GM12878 (cell line): ENCODE data around the gene KRTAP10-10. TPM values are rescaled to one million over a fixed set of nuclear protein-coding genes. Genes with fewer than 3 reads are reported as not detected.

ENCODE experiments used
- ATAC-seq: fragments of 200-7000 bp; cut with Tn5 transposase; 3 replicates; pipeline ENCODE4 v1.9.1; 2020; ENCODE audit warnings: mild to moderate bottlenecking, moderate library complexity
- BruUV-seq: library from RNA; stranded (reverse); fragments of 400-500 nt; replicated peaks from 2 replicates; lab custom pipeline; 2021; lab: Mats Ljungman, UMichigan
- CTCF ChIA-PET: fragments of 300-600 bp; sonication (Branson Sonifier 250); formaldehyde crosslinking; extraction: SDS; loops from one replicate; lab custom pipeline; 2021; ENCODE audit warnings: inconsistent platforms; lab: Yijun Ruan, JAX
- POLR2A ChIA-PET: fragments of 350-600 bp; formaldehyde crosslinking; extraction: SDS; loops from one replicate; lab custom pipeline; 2021; ENCODE audit warnings: inconsistent platforms; lab: Charles Lee
- RAD21 ChIA-PET: fragments of 300-600 bp; sonication (Branson Sonifier 250); formaldehyde crosslinking; loops from one replicate; lab custom pipeline; 2023; ENCODE audit warnings: antibody characterized with exemption; ENCODE audit not compliant: unreplicated experiment; lab: Charles Lee
- SMC1A ChIA-PET: fragments of 300-600 bp; sonication (Branson Sonifier 250); formaldehyde crosslinking; loops from one replicate; lab custom pipeline; 2023; ENCODE audit not compliant: unreplicated experiment, uncharacterized antibody; lab: Charles Lee
- DNase-seq: peaks from one replicate; pipeline ENCODE4 v3.0.0-alpha.2; 2011; ENCODE audit warnings: low read depth, low spot score
- FAIRE-seq: peaks from 3 replicates; lab custom pipeline; 2011; peaks lifted over from hg19 to GRCh38; lab: Jason Lieb, UNC
- H2AFZ ChIP-seq: 2 replicates; pipeline ENCODE4 v1.6.0; 2011; ENCODE audit warnings: low read depth, low read length, control low read depth; ENCODE audit not compliant: control insufficient read depth
- H3K27ac ChIP-seq: 2 replicates; pipeline ENCODE4 v1.5.1; 2011; ENCODE audit warnings: control low read depth; ENCODE audit not compliant: control insufficient read depth, insufficient read depth
- H3K27me3 ChIP-seq, 2 experiments: replicated peaks in 1 of 2; 2 replicates each; pipeline versions ENCODE4 v1.6.0 to v1.6.1; 2011; ENCODE audit warnings: low read length in 1 of 2; ENCODE audit not compliant: control insufficient read depth in 2 of 2, insufficient read depth in 2 of 2
- H3K36me3 ChIP-seq, 2 experiments: 2 replicates each; pipeline ENCODE4 v1.5.1; 2011; ENCODE audit warnings: low read length in 1 of 2; ENCODE audit not compliant: control insufficient read depth in 2 of 2, insufficient read depth in 2 of 2
- H3K4me1 ChIP-seq: 2 replicates; pipeline ENCODE4 v1.6.1; 2011; ENCODE audit warnings: mild to moderate bottlenecking, low read length, moderate library complexity, mixed read lengths; ENCODE audit not compliant: control insufficient read depth, insufficient read depth
- H3K4me2 ChIP-seq: 2 replicates; pipeline ENCODE4 v1.6.0; 2011; ENCODE audit warnings: control low read depth; ENCODE audit not compliant: control insufficient read depth, insufficient read depth
- H3K4me3 ChIP-seq: fragments of 200-600 bp; sonication (generic); 2 replicates; pipeline ENCODE4 v1.5.1; 2016
- H3K79me2 ChIP-seq: 2 replicates; pipeline ENCODE4 v1.6.0; 2011; ENCODE audit warnings: low read length; ENCODE audit not compliant: control insufficient read depth, insufficient read depth
- H3K9ac ChIP-seq: 2 replicates; pipeline ENCODE4 v1.8.0; 2011; ENCODE audit warnings: low read length, control low read depth, mixed read lengths; ENCODE audit not compliant: control insufficient read depth, insufficient read depth
- H3K9me3 ChIP-seq: replicated peaks from 3 replicates; pipeline ENCODE4 v1.5.1; 2011; ENCODE audit warnings: mild to moderate bottlenecking, low read length; ENCODE audit not compliant: control insufficient read depth, insufficient read depth
- H4K20me1 ChIP-seq: 2 replicates; pipeline ENCODE4 v1.6.0; 2011; ENCODE audit not compliant: control insufficient read depth, insufficient read depth
- BACH1 ChIP-seq: fragments of 450-650 bp; IDR thresholded peaks from 2 replicates; pipeline ENCODE4 v1.6.1; 2017; ENCODE audit warnings: mild to moderate bottlenecking, borderline replicate concordance
- CREB1 ChIP-seq: IDR thresholded peaks from 2 replicates; pipeline ENCODE4 v1.6.1; 2012; ENCODE audit warnings: low read depth, mild to moderate bottlenecking, inconsistent platforms
- HCFC1 ChIP-seq: fragments of 150-350 bp; IDR thresholded peaks from 2 replicates; pipeline ENCODE4 v1.6.1; 2014; ENCODE audit warnings: low read length
- MEF2B ChIP-seq: fragments of 450-650 bp; IDR thresholded peaks from 2 replicates; pipeline ENCODE4 v1.6.1; 2018; ENCODE audit warnings: mild to moderate bottlenecking, moderate library complexity; ENCODE audit not compliant: partially characterized antibody, poor library complexity, severe bottlenecking
- NFIC ChIP-seq: IDR thresholded peaks from 2 replicates; pipeline ENCODE4 v1.6.1; 2012; ENCODE audit warnings: low read depth, mild to moderate bottlenecking, inconsistent platforms, low read length, moderate library complexity
- REST ChIP-seq: IDR thresholded peaks from 2 replicates; pipeline ENCODE4 v1.6.1; 2012; ENCODE audit warnings: mild to moderate bottlenecking, low read depth, low read length
- STAT3 ChIP-seq: IDR thresholded peaks from 2 replicates; pipeline ENCODE4 v1.6.1; 2011; ENCODE audit warnings: low read depth, low read length, improper control_type of control experiment
- SUZ12 ChIP-seq: fragments of 200-600 bp; sonication (generic); IDR thresholded peaks from one replicate; pipeline ENCODE4 v1.6.1; 2018; ENCODE audit warnings: antibody characterized with exemption, mild to moderate bottlenecking; ENCODE audit not compliant: unreplicated experiment
- TAF1 ChIP-seq: IDR thresholded peaks from 2 replicates; pipeline ENCODE4 v1.6.1; 2011; ENCODE audit warnings: mild to moderate bottlenecking, low read depth, low read length, borderline replicate concordance
- ZNF592 ChIP-seq: fragments of 450-650 bp; IDR thresholded peaks from 2 replicates; pipeline ENCODE4 v1.6.1; 2017; ENCODE audit warnings: mild to moderate bottlenecking, moderate library complexity
- WGBS: methylation state at CpG from one replicate; pipeline ENCODE4 v1.1.6; 2016; ENCODE audit warnings: low lambda C conversion rate; ENCODE audit not compliant: insufficient replicate concordance, insufficient coverage; ENCODE audit errors: missing lambda C conversion rate; 5-methylcytosine and 5-hydroxymethylcytosine counted together
- in situ Hi-C: fragments of 300-500 bp; cut with MboI; formaldehyde crosslinking; loops from 9 replicates; pipeline ENCODE4 v1.14.3; 2018; ENCODE audit warnings: mixed read lengths
- intact Hi-C: fragments of 100-400 bp; cut with micrococcal nuclease; formaldehyde crosslinking; loops from one replicate; pipeline ENCODE4 v1.14.2; 2022; ENCODE audit not compliant: unreplicated experiment
- polyA plus RNA-seq, 11 experiments: library from polyadenylated mRNA; depleted of rRNA in 4 of 11; unstranded in 6 of 11; stranded (reverse) in 5 of 11; fragments of >200 nt; fragmentation: Nextera tagmentation in 4 of 11; fragmentation: Illumina TruSeq in 1 of 11; extraction: Ambion mirVana in 4 of 11; extraction: Trizol in 1 of 11; gene quantifications; 1 replicate in 1 of 11; 2 replicates in 10 of 11; pipeline versions ENCODE4 v1.2.1 to v1.2.3, GENCODE V29; 2011 to 2016; ENCODE audit warnings: inconsistent platforms in 2 of 11, missing spikeins in 2 of 11, low read depth in 1 of 11
- total RNA-seq, 4 experiments: library from RNA; depleted of rRNA in 3 of 4; stranded (reverse); fragments of >200 nt in 3 of 4; fragmentation: Illumina TruSeq in 1 of 4; extraction: Trizol in 1 of 4; gene quantifications; 2 replicates each; pipeline versions ENCODE4 v1.2.1 to v1.2.3, GENCODE V29; 2013 to 2021
- TF ChIP-seq, protein P1 (sequence below): IDR thresholded peaks from 2 replicates; pipeline ENCODE4 v1.6.1; 2011; ENCODE audit warnings: borderline replicate concordance, low read depth, mild to moderate bottlenecking, moderate library complexity, mixed read lengths, low read length; ENCODE audit not compliant: insufficient read depth; ENCODE audit errors: extremely low read length
- TF ChIP-seq, protein P2 (sequence below): IDR thresholded peaks from 2 replicates; pipeline ENCODE4 v1.6.1; 2012; ENCODE audit warnings: low read length, inconsistent platforms

The KRTAP10-10 gene
- total and polyA plus RNA-seq, 10 of the 15 experiments (the other 5 are each of a cell fraction or from before 2014, with no cell fraction given), result not detected

GRCh38 chr21:44682580-44683151 is 45.5 kb downstream of the KRTAP10-10 start:
- H3K79me2 ChIP-seq, result no peaks in the 10 kb centered on the region
- 42% methylated on average over 14 of the region's 15 CpGs for WGBS
- no peaks in the 10 kb centered on the region for H3K9me3 ChIP-seq
- TF ChIP-seq STAT3, result no peak
- no peak for TF ChIP-seq MEF2B
- TF ChIP-seq TAF1, result no peak
- no peak for TF ChIP-seq SUZ12
- no peak for TF ChIP-seq NFIC
- TF ChIP-seq BACH1, result no peak
- TF ChIP-seq, protein P1, sequence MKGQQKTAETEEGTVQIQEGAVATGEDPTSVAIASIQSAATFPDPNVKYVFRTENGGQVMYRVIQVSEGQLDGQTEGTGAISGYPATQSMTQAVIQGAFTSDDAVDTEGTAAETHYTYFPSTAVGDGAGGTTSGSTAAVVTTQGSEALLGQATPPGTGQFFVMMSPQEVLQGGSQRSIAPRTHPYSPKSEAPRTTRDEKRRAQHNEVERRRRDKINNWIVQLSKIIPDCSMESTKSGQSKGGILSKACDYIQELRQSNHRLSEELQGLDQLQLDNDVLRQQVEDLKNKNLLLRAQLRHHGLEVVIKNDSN, result no peak
- TF ChIP-seq ZNF592, result no peak
- no peak for TF ChIP-seq REST
- TF ChIP-seq HCFC1, result no peak
- TF ChIP-seq, protein P2, sequence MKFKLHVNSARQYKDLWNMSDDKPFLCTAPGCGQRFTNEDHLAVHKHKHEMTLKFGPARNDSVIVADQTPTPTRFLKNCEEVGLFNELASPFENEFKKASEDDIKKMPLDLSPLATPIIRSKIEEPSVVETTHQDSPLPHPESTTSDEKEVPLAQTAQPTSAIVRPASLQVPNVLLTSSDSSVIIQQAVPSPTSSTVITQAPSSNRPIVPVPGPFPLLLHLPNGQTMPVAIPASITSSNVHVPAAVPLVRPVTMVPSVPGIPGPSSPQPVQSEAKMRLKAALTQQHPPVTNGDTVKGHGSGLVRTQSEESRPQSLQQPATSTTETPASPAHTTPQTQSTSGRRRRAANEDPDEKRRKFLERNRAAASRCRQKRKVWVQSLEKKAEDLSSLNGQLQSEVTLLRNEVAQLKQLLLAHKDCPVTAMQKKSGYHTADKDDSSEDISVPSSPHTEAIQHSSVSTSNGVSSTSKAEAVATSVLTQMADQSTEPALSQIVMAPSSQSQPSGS, result no peak
- TF ChIP-seq CREB1, result no peak
- ChIA-PET RAD21 (no interaction called here), SMC1A (interaction anchor here (1.3 kb wide), 1 partner anchor 60 kb away, joined by 3 read pairs; no protein-coding TSS in a partner anchor), POLR2A (no interaction called here), CTCF (no interaction called here)
- intact Hi-C loops, result no loop called here
- no TSS peak for BruUV-seq
- H3K27me3 ChIP-seq, result peaks cover 0 to 1% of the 10 kb centered on the region in 2 experiments; a peak in 2 of 4 replicates
- no peaks in the 10 kb centered on the region; the same call in 1 of the 2 replicates for H3K4me1 ChIP-seq
- H3K9ac ChIP-seq, result no peak overlapping the region
- no peak overlapping the region for H2AFZ ChIP-seq
- ATAC-seq (no peak), DNase-seq (no peak), FAIRE-seq (no peak)
- H3K36me3 ChIP-seq, result no peaks in the 10 kb centered on the region
- H4K20me1 ChIP-seq, result no peaks in the 10 kb centered on the region
- H3K4me3 ChIP-seq, result no peak overlapping the region
- no peak overlapping the region for H3K27ac ChIP-seq
- H3K4me2 ChIP-seq, result no peak overlapping the region
- in situ Hi-C loops, result no loop called here
